ENCODE data around the gene STK32C.

DNA sequence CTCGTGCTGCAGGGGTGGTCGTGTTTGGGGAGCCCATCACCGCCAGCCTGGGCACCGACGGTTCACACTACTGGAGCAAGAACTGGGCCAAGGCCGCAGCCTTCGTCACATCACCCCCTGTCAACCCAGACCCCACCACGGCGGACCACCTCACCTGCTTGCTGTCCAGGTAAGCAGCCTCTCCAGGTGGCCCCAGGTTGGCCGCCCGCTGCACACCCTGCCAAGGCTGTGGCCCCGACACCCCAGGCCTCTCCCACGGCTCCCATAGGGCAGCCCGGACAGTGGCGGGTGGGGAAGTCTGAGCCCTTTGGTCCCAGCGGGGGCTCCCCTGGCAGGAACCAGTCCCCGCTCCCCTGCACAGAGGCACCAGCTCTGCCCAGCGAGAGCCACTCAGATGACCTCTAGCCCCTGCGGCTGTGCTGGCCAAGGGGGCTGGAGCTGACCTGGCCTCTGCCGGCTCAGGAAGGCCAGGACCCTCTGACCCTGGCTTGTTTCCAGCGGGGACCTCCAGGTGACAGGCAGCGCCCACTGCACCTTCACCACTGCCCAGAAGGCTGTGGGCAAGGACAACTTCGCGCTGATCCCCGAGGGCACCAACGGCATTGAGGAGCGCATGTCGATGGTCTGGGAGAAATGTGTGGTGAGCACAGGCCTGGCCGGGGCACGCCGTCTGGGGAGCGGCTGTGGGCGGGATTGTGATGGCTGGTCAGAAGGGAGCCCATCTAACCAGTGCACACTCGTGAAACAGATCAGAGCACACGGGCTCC is 107.2 kb downstream of the STK32C start:
- TF ChIP-seq POLR2AphosphoS5 (IDR thresholded peaks at IDR 0.05; ENCODE audit: low read depth, low read length) (no peak), POLR2A (IDR thresholded peaks at IDR 0.05; ENCODE audit: low read depth, low read length) (no peak), TAF1 (IDR thresholded peaks at IDR 0.05; ENCODE audit: low read depth, low read length) (no peak), PAX5 (IDR thresholded peaks at IDR 0.05; ENCODE audit: insufficient read depth, low read length, severe bottlenecking) (no peak), SPI1 (IDR thresholded peaks at IDR 0.05; ENCODE audit: low read depth, low read length) (no peak)
